GM12873 (cell line): ENCODE results near the gene CDH20.

Experiments used
- TF ChIP-seq, protein P1 (sequence below): IDR thresholded peaks from 2 replicates; pipeline ENCODE4 v1.5.1; 2012; ENCODE audit warnings: low read depth, mild to moderate bottlenecking, moderate library complexity, low read length, control low read depth; ENCODE audit not compliant: insufficient read depth; ENCODE audit errors: missing control alignments

CDH20 gene

DNA sequence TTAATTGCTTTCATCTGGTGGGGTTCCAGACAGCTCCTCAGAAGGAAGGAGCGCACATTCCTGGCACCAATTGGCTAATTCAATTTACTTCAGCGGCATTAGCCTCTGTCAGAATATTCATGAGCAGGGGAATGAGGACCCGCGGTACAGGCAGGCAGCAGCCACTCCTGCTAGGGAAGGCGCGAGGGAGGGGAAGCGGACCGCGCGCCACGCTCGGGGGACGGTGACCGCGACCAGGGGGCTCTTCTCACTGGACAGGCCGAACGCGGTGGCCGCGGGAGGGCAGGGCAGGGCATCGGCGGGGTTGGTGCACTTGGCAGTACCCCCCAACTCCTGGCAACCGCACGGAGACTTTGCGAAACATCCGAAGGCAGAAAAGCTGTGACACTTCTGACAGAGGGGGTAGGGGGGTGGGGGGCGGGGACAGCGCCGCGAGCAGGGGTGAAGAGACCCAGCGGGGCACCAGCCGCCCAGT, at the start of gene CDH20:
Gene CDH20 (plus strand): TSS at position 160 of the 475 bp plus-strand sequence.
- TF ChIP-seq, protein P1, sequence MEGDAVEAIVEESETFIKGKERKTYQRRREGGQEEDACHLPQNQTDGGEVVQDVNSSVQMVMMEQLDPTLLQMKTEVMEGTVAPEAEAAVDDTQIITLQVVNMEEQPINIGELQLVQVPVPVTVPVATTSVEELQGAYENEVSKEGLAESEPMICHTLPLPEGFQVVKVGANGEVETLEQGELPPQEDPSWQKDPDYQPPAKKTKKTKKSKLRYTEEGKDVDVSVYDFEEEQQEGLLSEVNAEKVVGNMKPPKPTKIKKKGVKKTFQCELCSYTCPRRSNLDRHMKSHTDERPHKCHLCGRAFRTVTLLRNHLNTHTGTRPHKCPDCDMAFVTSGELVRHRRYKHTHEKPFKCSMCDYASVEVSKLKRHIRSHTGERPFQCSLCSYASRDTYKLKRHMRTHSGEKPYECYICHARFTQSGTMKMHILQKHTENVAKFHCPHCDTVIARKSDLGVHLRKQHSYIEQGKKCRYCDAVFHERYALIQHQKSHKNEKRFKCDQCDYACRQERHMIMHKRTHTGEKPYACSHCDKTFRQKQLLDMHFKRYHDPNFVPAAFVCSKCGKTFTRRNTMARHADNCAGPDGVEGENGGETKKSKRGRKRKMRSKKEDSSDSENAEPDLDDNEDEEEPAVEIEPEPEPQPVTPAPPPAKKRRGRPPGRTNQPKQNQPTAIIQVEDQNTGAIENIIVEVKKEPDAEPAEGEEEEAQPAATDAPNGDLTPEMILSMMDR, result no peak

DNA sequence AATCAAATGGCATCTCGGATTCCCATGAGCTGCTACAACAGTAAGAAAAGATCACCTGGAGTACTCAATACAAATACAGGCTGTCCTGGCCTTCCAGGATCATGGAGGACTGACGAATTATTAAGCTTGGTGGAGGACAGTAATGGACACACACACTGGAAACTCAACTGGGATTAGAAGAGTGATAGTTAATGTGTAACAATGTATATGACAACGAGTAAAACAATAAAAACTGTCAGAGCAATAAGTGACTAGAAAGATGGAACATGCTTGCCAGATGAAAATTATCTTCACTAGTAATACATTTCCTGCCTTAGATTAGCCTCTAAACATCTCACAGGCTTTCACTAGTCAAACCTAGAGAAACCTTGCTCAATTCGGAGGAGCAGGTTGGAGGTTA, 49.2 kb upstream of the CDH20 start:
- TF ChIP-seq, protein P1, result no peak

DNA sequence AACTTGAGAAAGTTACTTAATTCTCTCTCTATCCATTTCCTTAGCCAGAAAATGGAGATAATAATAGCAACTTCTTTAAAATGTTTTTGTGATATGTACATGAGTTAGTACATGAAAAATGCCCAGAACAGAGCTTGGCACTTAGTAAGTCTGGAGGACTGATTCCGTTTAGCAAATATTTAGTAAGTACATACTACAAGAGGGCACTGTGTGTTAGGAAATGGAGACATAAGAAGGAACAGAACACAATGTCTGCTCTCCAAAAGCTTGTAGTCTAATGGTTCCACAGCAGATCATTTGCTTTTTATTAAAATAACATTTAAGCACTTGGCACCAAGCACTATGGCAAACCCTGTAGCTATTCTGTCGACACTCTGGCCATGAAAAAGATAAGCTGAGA, 47.5 kb upstream of the CDH20 start:
- TF ChIP-seq, protein P1, result no peak

DNA sequence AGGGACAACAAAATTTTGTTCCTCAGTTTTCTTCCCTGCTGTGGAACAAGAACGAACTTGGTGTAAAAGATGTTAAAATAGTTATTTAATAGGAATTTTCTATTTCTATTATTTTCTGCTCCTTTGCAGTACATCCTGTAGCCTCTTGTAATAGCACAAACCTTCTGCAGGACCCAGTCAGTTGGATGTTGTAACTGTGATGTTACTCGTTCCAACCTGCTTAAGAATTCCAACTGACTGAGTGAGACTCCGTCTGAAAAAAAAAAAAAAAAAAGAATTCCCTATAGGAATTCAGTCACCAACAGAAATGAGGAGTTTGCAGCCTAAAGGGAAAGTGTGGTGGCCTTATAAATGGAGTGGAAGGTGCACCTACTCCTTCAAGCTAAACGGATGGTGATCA, 46.4 kb upstream of the CDH20 start:
- TF ChIP-seq, protein P1, result no peak

DNA sequence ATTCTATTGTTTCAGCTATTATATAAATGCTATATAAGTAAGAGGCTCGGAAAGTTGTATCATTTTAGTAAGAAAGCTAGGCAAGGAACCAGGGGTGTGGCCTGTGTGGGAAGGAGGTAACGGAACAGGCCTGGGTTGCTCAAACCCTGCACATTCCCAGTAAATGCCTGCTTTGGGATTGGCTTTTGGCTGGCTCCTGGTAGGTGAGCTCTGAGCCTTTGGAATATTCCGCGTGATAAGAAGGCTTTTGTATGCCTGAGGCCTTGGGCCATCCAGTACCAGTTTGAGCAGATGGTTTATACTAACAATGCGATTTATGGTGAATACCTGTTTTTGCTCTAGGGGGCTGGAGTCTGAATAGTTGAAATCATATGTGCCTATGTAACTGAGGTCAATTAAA, 42.6 kb upstream of the CDH20 start:
- TF ChIP-seq, protein P1, result no peak

DNA sequence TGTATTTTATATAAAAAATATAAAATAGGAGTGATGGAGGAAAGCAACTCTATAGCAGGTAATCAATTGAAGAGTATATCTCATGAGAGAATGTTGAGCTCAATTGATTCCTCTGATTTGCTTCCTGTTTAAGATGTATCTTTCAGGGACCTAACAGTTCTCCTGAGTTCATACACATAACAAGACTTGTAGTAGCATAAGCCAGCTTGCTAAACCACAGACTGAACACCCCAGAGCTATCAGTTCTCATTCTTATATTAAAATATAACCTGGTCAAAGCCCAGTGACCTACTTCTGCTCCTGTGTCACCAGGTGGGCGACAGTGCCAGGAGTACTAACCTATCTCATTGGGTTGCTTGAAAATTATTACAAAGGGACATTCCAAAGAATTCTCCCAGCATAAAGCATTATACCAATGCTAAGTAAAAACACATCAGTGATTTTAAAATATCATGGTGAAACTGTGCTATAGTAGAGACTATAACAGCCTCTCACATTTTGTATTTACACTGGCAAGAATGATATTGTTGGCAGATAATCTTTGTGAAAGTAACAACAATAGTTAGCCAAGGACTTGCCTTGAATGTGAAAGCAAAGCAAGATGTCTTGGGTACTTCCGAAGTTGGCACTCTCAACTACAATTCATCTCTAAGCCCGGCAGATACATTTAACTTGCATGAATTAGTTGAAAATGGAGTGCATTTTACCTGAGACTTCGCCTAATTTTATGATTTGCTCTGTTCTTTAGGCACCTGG, 40.8 kb upstream of the CDH20 start:
- TF ChIP-seq, protein P1, result no peak

DNA sequence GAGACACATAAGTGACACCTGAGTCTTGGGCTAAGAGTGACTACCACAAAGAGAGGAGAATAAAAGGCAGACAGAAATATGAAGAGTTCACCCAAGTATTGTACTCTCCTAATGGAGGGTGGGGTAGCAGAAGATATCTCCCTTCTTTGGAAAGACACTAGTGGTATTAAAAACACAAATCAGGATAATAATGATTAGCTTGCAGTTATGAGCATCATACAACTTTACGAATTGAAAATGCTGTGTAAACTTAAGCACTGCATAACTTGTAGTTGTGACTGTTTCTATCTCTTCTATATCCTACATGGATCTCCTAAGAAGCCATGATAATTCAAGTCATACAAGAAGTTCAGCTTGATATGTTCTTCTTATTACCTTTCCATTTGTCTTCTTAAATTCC, 38.1 kb upstream of the CDH20 start:
- TF ChIP-seq, protein P1, result no peak

DNA sequence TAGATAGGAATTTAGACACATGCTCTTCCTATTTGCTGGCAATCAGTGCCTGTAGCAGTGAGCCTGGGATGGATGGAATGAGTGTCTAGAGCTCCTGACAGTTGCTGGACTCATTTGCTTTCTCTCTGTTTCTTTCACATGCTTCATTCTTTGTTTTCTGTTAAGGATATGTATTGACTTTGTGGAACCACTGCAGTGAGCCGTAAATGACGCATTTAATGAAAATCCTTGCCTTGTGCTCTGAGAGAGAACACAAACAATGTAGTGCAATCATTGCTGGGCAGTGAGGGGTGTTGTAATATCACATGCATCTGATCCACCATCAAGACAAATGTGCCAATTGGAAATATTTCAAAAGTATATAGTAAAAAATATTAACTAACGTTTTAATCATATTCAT, 25.2 kb upstream of the CDH20 start:
- TF ChIP-seq, protein P1, result no peak
